ENCODE measurements around the gene SYNGR1.
"Not testable (repeated sequence)": the region's sequence is repeated elsewhere in the genome, so short reads cannot be mapped to it uniquely, and the experiment has no call there.

The SYNGR1 gene

DNA sequence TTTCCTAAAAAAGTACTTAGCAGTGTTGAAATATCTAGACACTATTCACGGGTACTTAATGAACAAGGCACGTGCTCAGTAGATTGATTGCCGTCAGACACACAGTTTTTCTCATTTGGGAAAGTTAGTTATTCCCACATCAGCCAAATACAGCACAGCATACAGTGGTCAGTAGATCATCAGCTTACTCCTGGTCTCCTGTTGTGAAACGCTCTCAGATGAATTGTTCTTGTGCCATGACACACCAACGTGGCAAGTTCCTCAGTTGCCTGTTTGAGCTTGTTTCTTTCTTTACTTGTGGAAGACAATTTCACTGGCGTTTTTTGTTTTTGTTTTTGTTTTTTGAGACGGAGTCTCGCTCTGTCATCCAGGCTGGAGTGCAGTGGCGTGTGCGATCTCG, 58.4 kb downstream of the SYNGR1 start:
- no peak for DNase-seq (ENCODE audit: low read depth in 2 of 2)

DNA sequence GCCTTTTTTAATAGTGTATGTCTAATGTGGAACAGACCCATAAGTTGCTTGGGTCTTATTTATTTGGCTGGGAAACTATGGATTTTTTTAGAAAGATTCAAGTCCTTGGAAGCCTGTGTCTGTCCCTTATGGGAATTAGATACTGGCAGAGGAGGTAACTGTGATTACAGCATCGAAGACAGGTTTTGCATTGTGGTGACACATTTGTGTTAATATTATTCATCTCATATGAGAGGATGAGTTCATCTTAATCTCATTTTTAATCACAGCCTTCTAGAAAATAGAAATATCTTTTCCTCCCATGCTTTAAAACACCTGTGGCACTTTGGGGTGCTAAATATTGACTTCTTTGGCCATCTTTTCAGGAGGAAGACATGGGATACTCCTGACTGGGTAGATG, 59.0 kb downstream of the SYNGR1 start:
- DNase-seq (ENCODE audit: low read depth in 2 of 2) = no peak

DNA sequence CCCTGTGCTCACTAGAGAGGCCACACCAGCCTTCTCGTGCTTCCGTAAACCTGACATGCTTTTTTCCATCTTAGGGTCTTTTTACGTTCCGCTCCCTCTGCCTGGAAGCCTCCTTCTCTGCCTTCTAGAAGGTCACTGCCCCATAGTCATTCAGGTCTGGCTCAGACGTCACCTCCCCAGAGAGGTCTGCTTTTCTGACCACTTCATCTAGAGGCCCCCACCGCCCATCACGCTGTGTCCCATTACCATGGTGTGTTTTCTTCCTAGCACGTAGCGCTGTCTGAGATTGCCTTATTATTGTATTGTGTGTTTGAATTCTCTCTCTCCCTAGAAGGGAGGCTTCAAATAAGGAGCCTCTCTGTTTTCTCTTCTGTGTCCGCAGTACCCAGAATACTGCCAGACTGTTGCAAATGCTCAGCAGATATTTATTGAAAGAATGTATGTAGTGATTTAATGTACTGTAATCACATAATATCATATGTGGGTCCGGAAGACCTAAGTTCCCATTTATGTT, 59.8 kb downstream of the SYNGR1 start:
- no peak for DNase-seq (ENCODE audit: low read depth in 2 of 2)

DNA sequence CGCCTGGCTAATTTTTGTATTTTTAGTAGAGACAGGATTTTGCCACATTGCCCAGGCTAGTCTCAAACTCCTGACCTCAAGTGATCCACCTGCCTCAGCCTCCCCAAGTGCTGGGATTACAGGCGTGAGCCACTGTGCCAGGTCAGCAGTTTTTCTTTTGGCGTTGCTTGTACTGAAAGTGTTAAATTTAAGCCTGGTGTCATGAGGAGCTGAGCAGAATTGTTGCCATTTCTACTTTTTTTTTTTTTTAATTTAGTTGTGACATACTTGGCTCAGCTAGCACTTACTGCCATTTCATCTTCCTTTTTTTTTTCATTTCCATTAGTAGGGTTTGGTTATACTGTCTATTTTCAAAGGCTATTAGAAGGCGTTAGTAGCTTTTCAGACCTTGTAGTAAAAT, 60.5 kb downstream of the SYNGR1 start:
- DNase-seq (ENCODE audit: low read depth in 2 of 2) = no peak

DNA sequence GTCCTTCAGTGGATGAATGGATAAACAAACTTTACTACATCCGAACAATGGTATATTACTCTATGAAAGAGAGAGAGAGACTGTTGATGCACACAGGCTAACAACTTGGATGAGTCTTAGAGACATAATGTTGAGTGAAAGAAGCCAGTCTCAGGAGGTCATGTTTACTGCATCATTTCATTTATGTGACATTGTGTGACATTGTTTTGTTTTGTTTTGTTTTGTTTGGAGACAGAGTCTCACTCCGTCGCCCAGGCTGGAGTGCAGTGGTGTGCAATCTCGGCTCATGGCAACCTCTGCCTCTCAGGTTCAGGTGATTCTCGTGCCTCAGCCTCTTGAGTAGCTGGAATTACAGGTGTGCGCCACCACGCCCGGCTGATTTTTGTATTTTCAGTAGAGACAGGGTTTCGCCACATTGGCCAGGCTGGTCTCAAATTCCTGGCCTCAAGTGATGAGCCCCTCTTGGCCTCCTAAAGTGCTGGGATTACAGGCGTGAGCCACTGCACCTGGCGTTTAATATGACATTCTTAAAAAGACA, 62.1 kb downstream of the SYNGR1 start:
- DNase-seq (ENCODE audit: low read depth in 2 of 2) = not testable (repeated sequence)

DNA sequence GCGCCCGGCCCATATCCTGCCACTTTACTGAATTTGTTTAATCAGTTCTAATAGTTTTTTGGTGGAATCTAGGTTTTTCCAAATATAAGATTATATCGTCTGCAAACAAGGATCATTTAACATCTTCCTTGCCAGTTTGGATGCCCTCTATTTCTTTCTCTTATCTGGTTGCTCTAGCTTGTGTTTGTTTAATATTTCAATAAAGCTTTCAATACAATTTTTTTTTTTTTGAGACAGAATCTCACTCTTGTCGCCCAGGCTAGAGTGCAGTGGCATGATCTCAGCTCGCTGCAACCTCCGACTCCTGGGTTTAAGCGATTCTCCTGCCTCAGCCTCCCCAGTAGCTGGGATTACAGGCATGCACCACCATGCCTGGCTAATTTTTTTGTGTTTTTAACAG, 63.4 kb downstream of the SYNGR1 start:
- not testable (repeated sequence) for DNase-seq (ENCODE audit: low read depth in 2 of 2)

DNA sequence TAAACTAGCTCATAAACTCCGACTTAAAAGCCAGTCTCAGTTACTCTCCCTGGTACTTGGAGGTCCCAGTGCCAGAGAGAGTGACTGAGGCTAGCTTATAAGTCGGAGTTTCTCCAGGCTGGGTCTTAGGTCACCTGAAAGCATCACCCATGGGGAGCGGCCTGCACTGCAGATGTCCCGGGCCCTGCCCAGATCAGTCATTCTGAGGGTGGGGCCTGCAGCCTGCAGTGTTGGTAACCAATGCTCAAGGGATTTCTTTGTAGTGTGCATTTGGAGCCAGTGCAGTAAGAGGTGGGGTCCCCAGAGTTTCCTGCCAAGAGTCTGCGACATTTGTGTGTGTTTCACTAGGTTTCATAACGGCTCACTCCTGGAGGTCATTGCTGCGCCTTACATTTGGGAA, 64.6 kb downstream of the SYNGR1 start:
- DNase-seq (ENCODE audit: low read depth in 2 of 2) = no peak

DNA sequence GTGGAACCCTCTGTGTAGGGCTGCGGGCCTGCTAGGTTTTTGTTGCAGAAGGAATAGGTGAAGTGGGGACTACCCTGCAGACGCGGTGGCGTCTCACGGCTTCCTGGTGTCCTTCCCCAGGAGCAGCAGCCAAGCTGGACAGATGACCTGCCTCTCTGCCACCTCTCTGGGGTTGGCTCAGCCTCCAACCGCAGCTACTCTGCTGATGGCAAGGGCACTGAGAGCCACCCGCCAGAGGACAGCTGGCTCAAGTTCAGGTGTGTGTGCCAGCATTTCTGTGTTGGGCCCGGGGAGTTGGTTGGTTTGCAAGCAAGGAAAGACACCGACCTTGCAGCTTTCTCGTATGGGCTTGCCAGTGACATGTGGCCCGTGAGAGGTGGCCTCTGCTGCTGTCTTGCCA, 65.1 kb downstream of the SYNGR1 start:
- DNase-seq (ENCODE audit: low read depth in 2 of 2) = no peak

DNA sequence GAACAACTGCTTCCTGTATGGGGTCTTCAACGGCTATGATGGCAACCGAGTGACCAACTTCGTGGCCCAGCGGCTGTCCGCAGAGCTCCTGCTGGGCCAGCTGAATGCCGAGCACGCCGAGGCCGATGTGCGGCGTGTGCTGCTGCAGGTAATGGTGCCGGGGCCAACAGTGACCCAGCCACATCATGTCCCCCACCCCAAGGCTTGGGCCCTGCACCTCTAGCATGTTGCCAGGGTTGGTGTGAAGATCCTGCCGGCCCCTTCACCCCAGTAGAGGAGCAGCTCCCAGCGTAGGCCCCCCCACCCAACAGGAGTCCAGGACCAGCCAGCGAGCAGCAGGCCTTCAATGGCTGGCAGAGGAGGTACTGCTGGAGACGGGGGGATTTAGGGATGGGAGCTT, 65.7 kb downstream of the SYNGR1 start:
- no peak for DNase-seq (ENCODE audit: low read depth in 2 of 2)

DNA sequence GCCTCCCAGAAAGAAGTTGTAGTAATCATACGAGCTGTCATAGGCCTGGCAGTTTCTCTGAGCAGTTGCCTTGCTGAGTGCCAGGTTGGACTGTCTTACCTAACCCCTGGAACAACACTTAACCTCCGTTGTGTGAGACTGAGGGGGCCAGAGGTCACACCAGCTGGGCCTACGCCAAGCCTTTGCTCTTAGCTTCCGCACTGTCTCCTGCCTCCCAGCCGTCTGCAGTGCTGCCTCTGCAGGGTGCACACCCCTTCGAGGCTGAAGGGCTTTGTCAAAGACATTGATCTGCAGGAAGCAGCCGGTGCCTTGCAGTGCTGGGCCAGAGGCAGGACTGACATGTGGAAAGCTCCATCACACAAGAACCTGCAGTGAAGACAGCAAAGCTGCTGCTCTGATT, 66.5 kb downstream of the SYNGR1 start:
- DNase-seq (ENCODE audit: low read depth in 2 of 2) = no peak

DNA sequence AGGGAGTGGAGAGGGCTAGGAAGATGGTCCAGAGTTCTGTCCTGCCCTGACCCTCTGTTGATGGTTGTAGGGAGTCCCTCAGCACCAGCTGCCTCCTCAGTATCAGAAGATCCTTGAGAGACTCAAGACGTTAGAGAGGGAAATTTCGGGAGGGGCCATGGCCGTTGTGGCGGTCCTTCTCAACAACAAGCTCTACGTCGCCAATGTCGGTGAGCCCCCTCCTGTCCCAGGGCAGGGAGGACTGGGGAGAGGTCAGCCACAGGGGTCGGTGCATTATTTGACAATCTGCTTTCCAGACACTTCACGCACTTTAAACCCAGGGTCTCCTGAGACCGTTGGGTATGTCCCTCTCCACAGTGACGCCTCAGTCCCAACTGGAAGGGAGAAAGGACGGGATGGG, 67.8 kb downstream of the SYNGR1 start:
- DNase-seq (ENCODE audit: low read depth in 2 of 2) = no peak

DNA sequence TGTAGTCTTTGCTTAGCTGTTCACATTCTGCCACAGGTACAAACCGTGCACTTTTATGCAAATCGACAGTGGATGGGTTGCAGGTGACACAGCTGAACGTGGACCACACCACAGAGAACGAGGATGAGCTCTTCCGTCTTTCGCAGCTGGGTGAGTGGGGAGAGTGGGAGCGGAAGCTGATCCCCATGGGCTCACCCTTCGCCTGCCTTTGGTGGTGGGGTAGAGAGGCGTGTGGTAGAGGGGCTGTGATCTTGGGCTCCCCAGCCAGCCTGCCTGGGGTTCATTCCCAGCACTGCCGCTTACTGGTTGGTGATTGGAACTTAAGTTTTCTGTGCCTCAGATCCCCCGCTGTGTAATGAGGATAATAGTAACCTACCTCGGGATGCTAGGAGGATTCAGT, 68.9 kb downstream of the SYNGR1 start:
- no peak for DNase-seq (ENCODE audit: low read depth in 2 of 2)

DNA sequence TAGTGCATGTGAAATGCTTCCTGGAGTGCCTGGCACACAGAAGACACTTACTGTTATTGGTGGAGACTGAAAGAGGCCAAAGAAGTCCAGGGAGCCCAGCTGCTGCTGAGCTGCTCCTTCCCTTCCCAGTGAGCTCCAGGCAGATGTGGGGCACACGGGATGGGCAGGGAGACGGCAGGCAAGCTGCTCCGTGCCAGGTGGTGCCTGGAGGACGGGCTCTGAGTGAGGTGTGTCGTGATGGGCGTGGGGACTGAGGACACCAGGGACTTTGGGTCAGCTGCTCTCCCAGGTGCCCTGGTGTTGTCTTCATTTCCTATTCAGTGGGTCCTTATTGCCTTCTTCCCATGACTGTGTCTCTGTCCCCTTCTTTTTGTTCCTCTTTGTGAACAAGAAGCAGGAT, 69.3 kb downstream of the SYNGR1 start:
- no peak for DNase-seq (ENCODE audit: low read depth in 2 of 2)

DNA sequence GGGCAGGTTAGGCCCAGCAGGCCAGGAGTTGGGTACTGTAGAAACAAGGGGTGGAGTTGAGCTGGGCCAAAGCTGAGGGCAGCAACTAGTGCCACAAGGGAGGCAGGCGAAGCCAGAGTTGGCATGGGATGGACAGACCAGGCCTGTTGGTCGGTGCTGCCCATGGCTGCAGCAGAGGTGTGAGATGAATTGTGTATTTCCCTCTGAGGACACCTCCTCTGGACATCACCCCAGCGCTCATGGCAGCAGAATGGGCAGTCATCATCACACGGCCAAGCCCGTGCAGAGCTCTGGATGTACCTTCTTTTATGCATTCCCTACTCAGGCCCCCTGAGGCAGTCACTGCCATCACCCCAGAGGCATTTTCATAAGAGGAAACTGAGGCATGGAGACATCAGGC, 70.1 kb downstream of the SYNGR1 start:
- DNase-seq (ENCODE audit: low read depth in 2 of 2) = no peak

DNA sequence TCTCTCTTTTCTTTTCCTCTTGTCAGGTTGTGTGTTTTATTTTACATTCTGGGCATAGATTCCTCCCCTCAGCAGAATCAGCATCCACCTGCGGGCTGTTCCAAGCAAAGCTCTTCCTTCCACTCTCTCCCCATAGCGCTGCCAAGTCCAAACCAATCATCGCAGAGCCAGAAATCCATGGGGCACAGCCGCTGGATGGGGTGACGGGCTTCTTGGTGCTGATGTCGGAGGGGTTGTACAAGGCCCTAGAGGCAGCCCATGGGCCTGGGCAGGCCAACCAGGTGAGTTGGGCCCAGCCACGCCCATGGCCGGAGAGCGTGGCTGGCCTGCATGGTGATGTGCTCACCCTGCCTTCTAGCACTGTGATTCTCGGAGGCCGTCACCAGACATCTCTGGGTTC, 71.9 kb downstream of the SYNGR1 start:
- DNase-seq (ENCODE audit: low read depth in 2 of 2) = no peak

DNA sequence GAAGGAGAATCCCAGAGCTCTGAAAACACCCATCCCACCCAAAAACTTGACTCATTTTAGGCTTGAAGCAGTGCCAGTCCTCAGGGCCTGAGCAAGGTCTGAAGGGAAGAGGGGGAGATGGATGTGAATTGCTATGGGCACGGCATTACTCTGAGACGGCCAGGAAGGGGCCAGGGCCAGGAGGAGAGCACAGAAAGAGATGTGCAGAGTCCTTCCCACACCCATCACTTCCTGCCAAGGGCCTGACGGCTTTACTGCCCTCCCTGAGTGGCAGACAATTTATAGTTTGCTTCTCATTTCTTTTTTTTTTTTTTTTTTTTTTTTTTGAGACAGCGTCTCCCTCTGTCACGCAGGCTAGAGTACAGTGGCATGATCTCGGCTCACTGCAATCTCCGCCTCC, 72.3 kb downstream of the SYNGR1 start:
- DNase-seq (ENCODE audit: low read depth in 2 of 2) = no peak

DNA sequence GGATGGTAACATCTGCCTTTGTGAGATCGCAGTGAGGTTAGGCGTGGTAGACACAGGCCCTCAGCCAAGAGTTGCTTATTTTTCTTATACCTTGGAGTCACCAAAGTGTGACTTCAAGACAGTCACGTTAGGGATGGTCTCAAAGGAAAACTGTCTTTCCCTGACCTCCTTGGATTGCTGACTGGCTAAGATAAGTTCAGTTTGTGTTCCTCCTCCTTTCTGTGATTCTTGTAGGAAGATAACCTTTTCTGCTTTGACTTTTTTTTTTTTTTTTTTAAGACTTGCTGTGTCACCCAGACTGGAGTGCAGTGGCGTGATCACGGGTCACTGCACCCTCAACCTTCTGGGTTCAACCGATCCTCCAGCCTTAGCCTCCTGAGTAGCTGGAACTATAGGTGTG, 72.9 kb downstream of the SYNGR1 start:
- no peak for DNase-seq (ENCODE audit: low read depth in 2 of 2)

DNA sequence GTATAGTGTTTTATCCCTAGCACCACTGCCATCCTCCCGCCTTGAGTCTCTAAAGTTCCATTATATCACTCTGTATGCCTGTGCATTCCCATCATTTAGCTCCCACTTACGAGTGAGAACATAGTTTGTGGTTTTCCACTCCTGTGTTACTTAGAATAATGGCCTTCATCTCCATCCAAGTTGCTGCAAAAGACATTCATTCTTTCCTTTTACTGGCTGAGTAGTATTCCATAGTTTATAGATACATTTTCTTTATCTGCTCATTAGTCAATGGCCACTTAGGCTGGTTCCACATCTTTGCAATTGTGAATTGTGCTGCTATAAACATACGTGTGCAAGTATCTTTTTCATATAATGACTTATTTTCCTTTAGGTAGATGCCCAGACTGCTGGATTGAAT, 74.2 kb downstream of the SYNGR1 start:
- no peak for DNase-seq (ENCODE audit: low read depth in 2 of 2)

DNA sequence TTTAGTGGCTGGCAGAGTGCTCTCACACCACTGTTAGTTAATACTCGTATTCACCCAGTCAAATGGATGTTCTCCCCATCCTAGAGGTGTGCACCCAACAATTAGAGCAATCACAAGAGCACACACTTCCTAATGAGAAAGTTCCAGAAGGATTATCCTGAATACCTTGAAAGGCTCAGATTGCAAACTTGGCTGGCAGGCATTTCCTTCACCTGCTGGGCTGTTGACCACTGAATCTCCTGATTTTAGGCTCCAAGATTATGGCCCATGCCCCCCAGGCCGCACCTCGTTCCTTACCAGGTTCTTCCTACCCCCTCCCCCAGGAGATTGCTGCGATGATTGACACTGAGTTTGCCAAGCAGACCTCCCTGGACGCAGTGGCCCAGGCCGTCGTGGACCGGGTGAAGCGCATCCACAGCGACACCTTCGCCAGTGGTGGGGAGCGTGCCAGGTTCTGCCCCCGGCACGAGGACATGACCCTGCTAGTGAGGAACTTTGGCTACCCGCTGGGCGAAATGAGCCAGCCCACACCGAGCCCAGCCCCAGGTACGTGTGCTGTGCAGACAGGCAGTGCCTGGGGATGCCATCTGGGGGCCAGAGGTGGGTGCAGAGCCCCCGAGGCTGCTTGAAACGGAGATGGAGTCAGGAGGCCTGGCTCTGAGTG, 76.7 kb downstream of the SYNGR1 start:
- DNase-seq (ENCODE audit: low read depth in 2 of 2) = no peak

DNA sequence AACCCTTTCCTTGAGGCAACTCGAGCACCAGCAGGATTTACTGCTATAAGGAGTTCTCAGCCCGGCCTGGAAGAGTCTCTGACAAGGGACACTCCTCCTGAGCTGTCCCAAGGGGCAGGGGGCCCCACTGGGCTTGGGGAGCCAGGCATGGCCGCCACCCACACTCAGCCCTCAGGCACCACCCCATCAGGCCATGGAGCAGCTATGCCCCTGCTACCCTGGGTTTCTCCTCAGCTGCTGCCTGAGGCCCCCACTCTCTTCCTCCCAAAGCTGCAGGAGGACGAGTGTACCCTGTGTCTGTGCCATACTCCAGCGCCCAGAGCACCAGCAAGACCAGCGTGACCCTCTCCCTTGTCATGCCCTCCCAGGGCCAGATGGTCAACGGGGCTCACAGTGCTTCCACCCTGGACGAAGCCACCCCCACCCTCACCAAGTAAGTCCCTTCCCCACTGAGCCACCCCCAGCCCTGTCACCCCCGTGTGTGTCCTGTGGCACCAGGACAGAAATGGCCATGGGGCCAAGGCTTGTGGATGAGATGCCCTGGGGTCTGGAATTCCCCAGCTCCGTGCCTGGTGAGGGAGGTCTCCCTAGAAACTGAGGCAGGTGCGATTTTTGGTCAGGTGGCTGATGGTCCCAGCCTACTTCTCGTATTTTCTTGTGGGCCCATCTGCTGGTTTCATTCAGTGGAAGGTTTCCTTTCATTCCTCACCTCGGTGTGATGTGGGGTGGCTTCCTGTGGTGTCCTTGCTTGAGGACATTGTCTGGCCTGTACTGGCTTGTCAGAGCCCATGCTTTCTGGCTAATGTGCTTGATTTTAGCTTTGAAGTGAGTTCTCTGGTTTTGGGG, 78.2 kb downstream of the SYNGR1 start:
- no peak for DNase-seq (ENCODE audit: low read depth in 2 of 2)

DNA sequence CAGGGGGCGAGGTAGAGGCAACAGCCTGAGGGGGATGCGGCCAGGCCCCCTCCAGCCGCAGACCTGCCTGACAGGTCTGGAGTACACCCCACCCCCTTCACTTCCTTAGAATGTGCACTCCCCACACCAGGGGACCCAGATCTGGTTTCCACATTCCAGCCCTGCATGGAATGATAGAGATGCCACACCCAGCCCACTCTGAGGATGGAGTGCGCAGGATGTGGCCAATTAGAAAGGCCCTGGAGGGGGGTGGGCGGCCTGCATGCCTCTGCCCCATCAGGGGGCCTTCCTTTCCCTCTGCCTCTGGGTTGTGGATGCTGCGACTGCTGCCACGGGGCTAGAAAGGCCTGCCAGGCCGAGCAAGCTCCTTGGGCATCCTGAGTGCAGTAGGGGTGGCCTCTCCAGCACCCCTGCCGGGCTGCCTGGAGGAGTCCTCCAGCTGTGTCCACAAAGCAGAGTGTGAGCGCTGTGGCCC, 78.8 kb downstream of the SYNGR1 start:
- DNase-seq (ENCODE audit: low read depth in 2 of 2) = no peak

DNA sequence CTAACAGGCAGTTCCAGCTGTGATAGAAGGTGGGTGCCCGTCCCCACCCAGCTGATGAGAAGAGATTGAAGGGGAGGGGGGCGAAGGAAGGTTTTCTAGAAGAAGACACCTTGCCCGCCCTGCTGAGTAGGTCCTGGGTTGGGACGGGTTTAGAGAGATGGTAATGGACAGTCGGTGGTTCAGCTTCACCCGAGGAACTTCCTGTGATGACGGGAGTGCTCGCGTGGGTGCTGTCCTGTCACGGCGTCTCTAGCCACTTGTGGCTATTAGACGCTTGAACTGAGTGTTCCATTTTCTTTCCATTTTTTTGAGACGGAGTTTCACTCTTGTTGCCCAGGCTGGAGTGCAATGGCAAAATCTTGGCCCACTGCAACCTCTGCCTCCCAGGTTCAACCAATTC, 79.4 kb downstream of the SYNGR1 start:
- DNase-seq (ENCODE audit: low read depth in 2 of 2) = no peak

Measured in stimulated activated CD8-positive, alpha-beta memory T cell treated with anti-CD3 and anti-CD28 coated beads, Interleukin-2, amount 100 ng/mL, for 48 hours (primary cell).